Germinal center (tissue), 1 donor: ENCODE results near the gene MPHOSPH10.
"Not testable (repeated sequence)": the region's sequence is repeated elsewhere in the genome, so short reads cannot be mapped to it uniquely, and the experiment has no call there.

ENCODE experiments used
- DNase-seq: peaks from one replicate; pipeline ENCODE4 v3.0.0; 2012; ENCODE audit warnings: mixed read lengths, low spot score

The MPHOSPH10 gene, protein sequence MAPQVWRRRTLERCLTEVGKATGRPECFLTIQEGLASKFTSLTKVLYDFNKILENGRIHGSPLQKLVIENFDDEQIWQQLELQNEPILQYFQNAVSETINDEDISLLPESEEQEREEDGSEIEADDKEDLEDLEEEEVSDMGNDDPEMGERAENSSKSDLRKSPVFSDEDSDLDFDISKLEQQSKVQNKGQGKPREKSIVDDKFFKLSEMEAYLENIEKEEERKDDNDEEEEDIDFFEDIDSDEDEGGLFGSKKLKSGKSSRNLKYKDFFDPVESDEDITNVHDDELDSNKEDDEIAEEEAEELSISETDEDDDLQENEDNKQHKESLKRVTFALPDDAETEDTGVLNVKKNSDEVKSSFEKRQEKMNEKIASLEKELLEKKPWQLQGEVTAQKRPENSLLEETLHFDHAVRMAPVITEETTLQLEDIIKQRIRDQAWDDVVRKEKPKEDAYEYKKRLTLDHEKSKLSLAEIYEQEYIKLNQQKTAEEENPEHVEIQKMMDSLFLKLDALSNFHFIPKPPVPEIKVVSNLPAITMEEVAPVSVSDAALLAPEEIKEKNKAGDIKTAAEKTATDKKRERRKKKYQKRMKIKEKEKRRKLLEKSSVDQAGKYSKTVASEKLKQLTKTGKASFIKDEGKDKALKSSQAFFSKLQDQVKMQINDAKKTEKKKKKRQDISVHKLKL

DNA sequence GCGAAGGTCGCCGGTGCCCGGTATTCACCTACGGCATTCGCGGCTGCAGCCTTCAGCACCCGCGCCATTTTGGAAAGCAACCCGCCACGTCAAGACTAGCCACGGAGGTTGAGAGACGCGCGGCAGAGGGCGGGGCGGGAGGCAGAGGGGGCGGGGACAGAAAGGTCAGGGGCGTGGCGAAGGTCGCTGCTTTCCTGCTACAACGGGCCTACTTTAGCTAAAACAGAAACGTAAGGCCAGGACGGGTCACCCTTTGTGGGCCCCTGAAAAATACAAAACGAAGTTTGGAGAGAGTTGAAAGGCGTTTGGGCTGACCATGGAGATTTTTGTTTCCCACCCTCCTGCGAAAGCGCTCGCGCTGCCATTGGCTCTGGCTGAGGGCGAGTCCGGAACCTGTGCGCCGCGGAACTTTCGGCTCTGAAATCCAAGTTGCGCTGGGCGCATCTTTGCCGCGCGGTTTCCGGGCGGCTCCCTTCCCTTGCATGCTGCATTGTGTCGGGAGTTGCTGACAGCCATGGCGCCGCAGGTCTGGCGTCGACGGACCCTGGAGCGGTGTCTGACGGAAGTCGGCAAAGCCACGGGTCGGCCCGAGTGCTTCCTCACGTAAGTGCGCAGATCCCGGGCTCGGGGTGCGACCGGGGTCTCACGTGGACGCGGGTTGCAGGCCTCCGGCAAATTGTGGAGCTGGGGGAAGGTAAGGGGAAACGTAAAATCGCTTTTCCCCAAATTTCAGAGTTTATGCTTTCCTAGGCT, at the start of gene MPHOSPH10, which contains the start of gene MCEE:
Gene MPHOSPH10 (plus strand): TSS at position 483 of the 753 bp plus-strand sequence. CDS start 32 bp downstream, at position 515.
Gene MCEE (minus strand): TSS at position 78 of the 753 bp plus-strand sequence. CDS start 10 bp downstream, at position 68.
- DNase-seq = peak; percentile 91

DNA sequence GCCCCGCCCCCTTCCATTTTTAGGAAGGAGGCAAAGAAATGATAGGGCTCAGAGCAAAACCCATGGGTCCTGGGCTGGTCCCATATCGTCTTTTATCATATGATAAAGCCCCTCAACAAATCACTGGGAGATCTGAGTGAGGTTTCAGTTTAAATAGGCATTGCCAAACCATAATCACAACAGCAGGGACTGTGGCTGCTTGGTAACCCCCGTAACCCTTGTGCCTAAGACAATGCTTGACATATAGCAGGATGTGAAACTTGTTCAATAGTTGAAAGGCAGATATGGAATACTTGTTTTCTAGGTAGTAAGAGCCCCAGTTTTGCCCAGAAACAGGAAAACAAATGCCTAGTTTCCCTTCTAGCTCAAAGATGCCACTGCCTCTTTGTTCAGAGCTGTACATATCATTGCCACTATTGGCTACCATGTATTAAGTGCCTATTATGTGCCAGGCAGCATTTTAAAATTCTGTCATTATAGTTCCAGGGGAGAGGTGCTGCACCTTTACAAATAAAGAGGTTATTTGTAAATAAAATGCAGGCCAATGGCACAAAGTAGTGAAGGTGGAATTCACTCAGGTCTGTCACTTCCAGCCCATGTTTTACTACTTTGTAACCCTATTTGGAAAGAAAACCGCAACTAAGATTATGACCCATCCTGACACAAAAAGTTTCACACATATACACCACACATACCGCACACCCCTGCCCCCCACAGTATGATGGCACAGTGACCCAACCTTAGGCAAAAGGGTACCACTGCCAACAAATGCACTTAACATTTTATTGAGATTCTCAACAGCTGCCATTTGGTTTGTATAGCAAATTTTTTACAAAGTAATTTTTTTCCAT, 47.8 kb upstream of the MPHOSPH10 start:
- no peak for DNase-seq

DNA sequence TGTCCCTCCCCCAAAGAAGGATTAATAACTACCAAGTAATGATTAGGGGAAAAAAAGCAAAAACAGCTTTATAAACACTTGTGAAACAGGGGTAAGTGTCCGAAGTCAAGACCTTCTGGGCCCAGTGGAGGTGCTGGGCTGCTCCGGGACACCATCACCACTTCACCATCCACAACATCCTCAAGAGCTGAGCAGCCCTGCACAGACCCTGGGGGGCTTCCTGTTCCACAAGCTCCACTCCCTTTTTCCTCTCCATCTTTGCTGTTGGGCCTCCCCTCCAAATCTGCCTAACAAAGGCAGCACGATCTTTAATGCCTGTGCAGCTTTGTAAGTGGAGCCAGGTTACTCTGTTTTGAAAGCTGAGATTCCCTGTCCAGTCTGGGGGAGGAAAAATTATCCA, 47.1 kb upstream of the MPHOSPH10 start:
- DNase-seq = not testable (repeated sequence)

DNA sequence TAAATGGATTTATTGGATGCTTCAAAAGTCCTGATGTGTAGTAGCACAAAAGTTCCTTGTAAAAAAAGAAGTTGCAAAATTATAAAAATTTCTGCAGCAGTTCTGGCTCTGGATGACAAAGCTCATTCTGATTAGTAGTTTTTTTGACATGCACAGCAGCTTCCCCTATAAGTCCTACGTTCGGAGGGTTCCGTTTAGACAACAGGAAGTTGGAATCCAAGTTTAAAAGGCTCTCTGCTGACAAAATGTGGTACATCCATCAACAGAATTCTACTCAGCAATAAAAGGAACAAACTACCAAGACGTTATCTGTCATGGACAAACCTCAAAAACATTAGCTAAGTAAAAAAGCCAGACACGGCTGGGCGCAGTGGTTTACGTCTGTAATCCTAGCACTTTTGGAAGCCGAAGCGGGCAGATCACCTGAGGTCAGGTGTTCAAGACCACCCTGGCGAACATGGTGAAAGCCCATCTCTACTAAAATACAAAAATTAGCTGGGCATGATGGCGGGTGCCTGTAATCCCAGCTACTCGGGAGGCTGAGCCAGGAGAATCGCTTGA, 46.6 kb upstream of the MPHOSPH10 start:
- not testable (repeated sequence) for DNase-seq

DNA sequence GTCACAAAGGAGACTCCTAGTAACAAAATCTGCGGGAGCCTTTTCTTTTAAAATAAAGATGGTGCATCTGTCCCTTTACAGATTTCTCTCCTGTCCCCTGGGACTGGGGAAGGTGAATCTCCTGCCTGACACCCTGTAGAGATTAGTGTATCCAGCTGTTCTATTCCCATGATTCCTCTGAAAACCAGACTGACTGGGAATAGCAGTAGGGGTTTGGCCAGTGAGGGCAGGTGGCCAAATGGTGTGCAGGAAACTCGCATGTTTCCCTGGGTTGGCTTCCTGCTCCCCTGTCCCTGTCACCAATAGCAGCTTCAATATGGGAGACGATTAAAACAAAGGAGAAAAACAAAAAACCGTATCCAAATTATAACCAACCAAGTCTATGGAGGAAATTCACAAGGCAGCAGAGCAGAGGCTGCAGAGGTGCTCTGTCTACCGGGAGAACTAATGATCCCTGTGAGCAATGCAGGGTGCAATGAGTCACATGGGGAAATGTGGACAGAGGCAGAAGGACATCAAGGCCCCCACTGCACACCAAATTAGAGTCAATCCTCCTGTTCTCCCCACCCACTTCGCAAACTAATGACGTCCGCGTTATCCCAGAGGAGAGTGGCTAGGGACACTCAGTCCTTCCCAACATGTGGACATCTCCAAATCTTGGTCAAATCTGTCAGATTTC, 45.0 kb upstream of the MPHOSPH10 start:
- DNase-seq = not testable (repeated sequence)

DNA sequence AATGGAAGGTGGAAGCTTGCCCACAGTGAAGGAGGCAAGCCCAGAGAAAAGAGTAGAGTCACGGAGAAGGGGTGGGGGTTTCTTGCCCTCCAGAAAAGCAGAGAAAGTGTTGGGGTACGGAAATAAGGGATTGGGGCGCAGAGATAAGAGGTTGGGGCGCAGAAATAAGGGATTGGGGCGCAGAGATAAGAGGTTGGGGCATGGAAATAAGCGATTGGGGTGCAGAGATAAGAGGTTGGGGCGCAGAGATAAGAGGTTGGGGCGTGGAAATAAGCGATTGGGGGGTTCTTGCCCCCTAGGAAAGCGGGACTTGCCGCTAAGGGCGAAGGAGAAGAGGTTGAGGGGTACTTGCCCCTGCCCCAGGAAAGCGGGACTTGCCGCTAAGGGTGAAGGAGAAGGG, 41.0 kb upstream of the MPHOSPH10 start:
- DNase-seq = not testable (repeated sequence)

DNA sequence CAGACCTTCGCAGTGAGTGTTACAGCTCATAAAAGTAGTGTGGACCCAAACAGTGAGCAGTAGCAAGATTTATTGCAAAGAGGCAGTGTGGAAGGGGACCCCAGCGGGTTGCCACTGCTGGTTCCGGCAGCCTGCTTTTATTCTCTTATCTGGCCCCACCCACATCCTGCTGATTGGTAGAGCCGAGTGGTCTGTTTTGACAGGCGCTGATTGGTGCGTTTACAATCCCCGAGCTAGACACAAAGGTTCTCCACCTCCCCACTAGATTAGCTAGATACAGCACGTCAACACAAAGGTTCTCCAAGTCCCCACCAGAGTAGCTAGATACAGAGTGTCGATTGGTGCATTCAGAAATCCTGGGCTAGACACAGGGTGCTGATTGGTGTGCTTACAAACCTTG, 38.6 kb upstream of the MPHOSPH10 start:
- not testable (repeated sequence) for DNase-seq

DNA sequence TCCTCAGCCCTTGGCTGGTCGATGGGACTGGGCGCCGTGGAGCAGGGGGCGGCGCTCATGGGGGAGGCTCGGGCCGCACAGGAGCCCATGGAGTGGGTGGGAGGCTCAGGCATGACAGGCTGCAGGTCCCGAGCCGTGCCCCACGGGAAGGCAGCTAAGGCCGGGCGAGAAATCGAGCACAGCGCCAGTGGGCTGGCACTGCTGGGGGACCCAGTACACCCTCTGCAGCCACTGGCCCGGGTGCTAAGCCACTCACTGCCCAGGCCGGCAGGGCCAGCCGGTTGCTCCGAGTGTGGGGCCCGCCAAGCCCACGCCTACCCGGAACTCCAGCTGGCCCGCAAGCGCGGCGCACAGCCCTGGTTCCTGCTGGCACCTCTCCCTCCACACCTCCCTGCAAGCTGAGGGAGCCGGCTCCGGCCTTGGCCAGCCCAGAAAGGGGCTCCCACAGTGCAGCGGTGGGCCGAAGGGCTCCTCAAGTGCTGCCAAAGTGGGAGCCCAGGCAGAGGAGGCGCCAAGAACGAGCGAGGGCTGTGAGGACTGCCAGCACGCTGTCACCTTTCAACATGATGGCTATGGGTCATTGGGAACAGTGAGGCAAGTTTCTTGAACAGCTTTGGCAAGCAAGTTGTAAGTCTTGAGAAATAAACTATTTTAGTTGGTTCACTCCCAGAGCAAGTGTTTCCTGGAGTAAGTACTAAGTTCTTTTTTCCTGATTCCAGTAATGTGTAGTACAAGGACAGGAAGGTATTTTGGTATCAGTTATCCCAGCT, 37.8 kb upstream of the MPHOSPH10 start:
- DNase-seq = not testable (repeated sequence)

DNA sequence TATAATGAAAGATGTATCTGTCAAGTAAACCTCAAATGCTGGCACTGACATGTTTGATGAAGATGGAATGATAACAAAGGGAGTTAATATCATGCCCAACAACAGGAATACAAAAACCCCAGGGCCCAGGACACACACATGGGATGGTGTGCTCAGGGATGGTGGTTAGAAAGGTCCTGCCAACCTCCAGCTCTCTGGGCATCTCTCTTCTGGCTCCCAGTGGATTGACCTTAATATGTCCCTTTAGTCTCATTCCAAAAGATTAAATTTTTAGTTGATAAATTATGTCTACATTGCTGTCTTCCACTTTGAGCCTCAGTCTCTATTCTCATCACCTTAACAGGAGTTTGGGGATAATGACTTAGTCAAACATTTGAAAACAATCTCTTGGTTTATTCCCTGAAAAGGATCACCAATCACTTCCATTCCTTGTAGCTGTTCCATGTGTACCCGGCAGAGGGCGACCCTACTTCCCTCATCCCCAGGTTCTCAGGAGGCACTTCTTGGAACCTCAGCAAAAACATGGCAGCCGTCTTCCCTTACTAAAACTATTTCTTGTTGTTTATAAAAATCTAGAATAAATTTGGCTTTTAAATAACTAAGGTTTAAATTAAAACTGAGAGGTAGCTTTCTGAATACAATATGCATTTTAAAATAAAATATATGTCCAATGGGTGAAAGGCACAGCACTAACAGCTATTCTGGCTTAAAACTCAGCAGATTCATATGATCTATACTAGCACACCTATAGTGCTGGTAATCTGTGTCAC, 30.1 kb upstream of the MPHOSPH10 start:
- DNase-seq = peak; percentile 63

DNA sequence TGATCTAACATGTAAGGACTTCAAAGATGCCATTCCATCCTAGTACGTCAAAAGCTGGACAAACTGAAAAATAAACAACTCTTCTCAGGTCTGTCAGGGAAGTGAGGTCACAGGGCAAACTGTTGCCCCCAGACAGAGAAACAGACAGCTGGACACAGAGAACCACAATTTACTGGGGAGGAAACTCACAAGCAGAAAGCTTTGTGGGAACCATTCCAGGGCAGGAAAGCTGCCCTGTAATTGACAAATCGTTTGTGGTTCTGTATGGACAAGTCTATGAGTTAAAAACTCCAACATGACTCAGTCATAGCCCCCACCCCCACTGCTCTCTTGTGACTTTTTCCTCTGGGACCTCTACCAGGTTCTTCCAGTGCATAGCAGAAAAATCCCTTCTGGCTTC, 28.8 kb upstream of the MPHOSPH10 start:
- DNase-seq = no peak

DNA sequence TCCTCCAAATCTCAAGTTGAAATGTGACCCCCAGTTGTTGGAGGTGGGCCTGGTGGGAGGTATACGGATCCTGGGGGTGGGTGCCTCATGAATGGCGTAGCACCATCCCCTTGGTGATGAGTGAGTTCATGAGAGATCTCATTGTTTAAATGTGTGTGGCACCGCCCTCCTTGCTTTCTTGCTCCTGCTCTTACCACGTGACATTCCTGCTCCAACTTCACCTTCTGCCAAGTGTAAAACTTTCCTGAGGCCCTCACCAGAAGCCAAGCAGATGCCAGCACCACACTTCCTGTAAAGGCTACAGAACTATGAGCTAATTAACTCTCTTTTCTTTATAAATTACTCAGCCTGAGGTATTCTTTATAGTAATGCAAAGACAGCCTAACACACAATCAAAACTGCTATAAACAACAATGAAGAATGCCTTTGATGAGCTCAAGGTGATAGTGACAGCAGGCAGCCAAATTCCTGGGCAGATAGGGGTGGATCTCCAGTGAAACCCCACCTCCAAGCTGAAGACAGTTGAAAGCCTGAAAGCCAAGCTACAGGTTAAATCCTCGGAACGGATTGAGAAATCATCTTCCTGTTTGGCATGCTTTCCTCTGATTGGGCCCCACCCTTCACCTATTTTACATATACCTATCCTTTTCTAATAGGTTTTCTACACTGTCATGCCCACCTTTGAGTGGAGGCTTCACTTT, 27.3 kb upstream of the MPHOSPH10 start:
- DNase-seq = no peak

DNA sequence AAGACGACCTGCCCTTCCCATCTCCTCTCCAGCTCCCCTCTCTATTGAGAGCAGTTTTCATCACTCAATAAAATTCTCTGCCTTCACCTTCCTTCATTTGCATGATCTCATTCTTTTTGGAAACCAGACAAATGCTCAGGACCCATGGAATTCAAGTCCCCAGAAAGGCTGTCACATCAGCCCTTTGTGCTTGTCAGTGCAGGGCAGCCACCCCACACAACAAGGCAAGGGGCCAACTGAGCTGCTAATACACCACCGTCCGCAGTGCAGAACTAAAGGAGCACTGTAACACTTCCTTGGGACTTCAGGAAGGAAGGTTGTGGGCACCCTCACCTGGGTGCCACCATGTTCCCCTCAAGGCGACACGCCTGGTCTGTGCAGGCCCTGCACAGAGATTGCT, 26.6 kb upstream of the MPHOSPH10 start:
- no peak for DNase-seq

DNA sequence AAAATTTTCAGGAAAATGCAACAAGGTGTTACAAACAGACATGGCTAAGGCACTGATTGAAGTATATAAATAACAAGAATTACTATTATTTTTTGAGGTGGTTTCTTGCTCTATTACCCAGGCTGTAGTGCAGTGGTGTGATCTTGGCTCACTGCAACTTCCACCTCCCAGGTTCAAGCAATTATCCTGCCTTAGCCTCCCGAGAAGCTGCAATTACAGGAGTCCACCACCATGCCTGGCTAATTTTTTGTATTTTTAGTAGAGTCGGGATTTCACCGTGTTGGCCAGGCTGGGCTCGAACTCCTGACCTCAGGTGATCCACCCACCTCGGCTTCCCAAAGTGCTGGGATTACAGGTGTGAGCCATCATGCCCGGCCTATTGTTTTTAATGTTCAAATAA, 24.0 kb upstream of the MPHOSPH10 start:
- not testable (repeated sequence) for DNase-seq

DNA sequence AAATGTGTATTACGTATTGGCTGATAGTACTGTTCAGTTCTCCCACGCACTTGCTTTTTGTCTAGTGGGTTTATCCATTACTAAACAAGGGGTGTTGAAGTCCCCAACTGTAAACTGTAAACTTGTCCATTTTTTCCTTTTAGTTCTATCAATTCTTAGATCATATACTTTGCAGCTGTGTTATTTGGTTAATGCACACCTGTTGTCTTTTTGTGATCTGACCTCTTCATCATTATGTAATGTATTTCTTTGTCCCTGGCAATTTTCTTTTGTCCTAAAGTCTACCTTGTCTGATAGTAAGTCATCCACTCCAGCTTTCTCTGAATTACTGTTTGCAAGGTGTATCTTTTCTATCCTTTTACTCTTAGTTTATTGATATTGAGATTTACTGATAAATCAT, 22.3 kb upstream of the MPHOSPH10 start:
- DNase-seq = no peak

DNA sequence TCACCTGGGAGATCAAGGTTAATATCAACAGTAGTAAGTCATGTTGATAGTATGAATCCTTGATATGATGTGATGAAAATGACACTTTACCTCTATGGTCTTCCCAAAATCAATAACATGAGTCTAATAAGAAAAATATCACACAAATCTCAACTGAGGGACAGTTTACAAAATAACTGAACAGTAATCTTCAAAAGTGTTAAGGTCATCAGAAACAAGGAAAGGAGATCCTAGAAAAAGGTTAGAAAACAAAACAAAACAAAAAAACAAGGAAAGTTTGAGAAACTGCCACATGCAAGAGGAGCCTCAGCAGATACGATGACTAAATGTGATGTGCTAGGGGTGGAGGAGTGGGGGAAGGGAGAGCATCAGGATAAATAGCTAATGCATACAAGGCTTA, 16.6 kb upstream of the MPHOSPH10 start:
- DNase-seq = no peak

DNA sequence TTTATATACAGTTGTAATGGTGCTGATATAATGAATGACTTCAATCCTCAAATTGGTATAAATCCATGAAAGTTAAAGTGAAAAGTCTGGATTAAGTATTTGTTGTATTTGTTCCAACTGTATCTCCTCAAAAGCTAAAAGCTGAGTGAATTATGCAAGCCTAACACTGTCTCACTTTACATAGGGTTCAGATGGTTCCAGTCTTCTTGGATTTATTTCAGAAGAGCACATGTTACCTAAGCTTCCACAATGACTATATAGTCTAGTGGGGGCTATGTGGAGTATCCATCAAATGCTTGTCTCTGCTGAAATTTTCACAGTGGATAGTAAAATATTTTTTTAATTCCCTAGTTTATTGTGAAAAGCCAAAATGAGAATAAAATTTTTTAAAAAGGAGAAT, 13.4 kb upstream of the MPHOSPH10 start:
- DNase-seq = no peak

DNA sequence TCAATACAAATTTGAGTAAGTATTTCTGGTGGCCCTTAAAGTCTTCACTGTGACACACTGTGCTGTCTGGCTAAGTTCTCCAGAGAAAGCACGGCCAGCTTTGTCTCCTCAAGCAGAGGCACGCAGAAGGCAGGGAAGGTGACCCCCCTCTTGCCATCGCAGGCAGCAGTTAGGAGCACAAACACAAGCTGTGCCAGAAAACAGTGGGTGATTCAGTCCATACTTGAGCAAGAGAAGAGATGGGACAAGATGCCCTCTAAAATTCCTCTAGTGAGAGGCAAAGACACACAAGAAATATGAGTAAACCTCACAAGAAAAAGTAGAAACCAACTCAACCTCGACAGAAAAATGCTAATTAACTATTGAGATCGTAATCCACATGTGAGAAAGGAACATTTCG, 10.2 kb upstream of the MPHOSPH10 start:
- no peak for DNase-seq

DNA sequence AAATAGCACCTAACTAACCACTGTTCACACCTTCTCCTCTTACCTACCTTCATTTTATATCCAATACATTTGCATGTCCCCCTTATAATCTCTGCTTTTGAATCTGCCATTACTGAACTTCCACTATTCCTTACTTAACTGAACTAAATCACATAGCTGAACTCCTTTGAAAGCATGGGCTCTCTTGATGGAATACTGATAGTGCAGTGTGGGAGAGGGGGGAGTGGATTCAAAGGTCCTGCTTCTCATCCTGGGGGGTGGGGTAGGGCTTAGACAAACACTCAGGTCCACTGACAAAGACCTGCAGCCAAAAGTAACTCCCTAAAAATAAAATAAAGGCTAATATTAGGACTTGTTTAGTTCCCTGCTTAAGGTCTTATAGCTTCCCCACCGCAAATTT, 9.0 kb upstream of the MPHOSPH10 start:
- DNase-seq = no peak
